ACHN (cell line): ENCODE data around the gene AATK.

Source experiments
- DNase-seq: peaks from one replicate; pipeline ENCODE4 v3.0.0-alpha.2; 2015
- in situ Hi-C: cut with HindIII; loops from 2 replicates; pipeline ENCODE4 v1.10.0; 2017; ENCODE audit warnings: low sequenced_read_pairs, low pct_ligation_motif_present, low pct_unique_long_range_greater_than_20kb

AATK gene

GRCh38 chr17:81126281-81127132 is 39.5 kb downstream of the AATK start:
- in situ Hi-C loops, result no loop called here
- DNase-seq, result no peak

- DNase-seq, result peak; percentile 29
- in situ Hi-C loops, result no loop called here
Measured at GRCh38 chr17:81125573-81126081, 40.4 kb downstream of the AATK start.

- in situ Hi-C loops, result loop anchor here (25.0 kb wide), 1 partner anchor 112 kb away; no protein-coding TSS in a partner anchor
- DNase-seq, result no peak
Measured at GRCh38 chr17:81124377-81124776, 41.6 kb downstream of the AATK start.

- in situ Hi-C loops, result loop anchor here (25.0 kb wide), 1 partner anchor 111 kb away; no protein-coding TSS in a partner anchor
- no peak for DNase-seq
Measured at GRCh38 chr17:81123052-81124048, 42.7 kb downstream of the AATK start.

GRCh38 chr17:81121841-81122733 is 43.9 kb downstream of the AATK start:
- in situ Hi-C loops, result loop anchor here (25.0 kb wide), 1 partner anchor 110 kb away; no protein-coding TSS in a partner anchor
- DNase-seq, result no peak

GRCh38 chr17:81120695-81121621 is 45.1 kb downstream of the AATK start:
- in situ Hi-C loops, result loop anchor here (25.0 kb wide), 1 partner anchor 109 kb away; no protein-coding TSS in a partner anchor
- DNase-seq, result no peak

- DNase-seq, result no peak
- in situ Hi-C loops, result loop anchor here (25.0 kb wide), 1 partner anchor 108 kb away; no protein-coding TSS in a partner anchor
Measured at GRCh38 chr17:81120149-81120484, 45.9 kb downstream of the AATK start.

- peak; percentile 93 for DNase-seq
- in situ Hi-C loops, result loop anchor here (25.0 kb wide), 1 partner anchor 107 kb away; no protein-coding TSS in a partner anchor
Measured at GRCh38 chr17:81119223-81120148, 46.5 kb downstream of the AATK start.

- in situ Hi-C loops, result loop anchor here (25.0 kb wide), 1 partner anchor 106 kb away; no protein-coding TSS in a partner anchor
- DNase-seq, result no peak
Measured at GRCh38 chr17:81118308-81119221, 47.5 kb downstream of the AATK start.

GRCh38 chr17:81117672-81118198 is 48.3 kb downstream of the AATK start:
- in situ Hi-C loops, result loop anchor here (25.0 kb wide), 1 partner anchor 105 kb away; no protein-coding TSS in a partner anchor
- DNase-seq, result no peak

GRCh38 chr17:81116704-81117103 is 49.3 kb downstream of the AATK start:
- in situ Hi-C loops, result loop anchor here (25.0 kb wide), 1 partner anchor 104 kb away; no protein-coding TSS in a partner anchor
- DNase-seq, result no peak

- in situ Hi-C loops, result loop anchor here (25.0 kb wide), 1 partner anchor 104 kb away; no protein-coding TSS in a partner anchor
- DNase-seq, result no peak
Measured at GRCh38 chr17:81115749-81116464, 50.1 kb downstream of the AATK start.

GRCh38 chr17:81115219-81115618 is 50.8 kb downstream of the AATK start:
- in situ Hi-C loops, result loop anchor here (25.0 kb wide), 1 partner anchor 103 kb away; no protein-coding TSS in a partner anchor
- DNase-seq, result no peak
